ENCODE data around the gene TMC3. TPM values are rescaled to one million over a fixed set of nuclear protein-coding genes. Genes with fewer than 3 reads are reported as not detected.
"Not testable (repeated sequence)": the region's sequence is repeated elsewhere in the genome, so short reads cannot be mapped to it uniquely, and the experiment has no call there.

TMC3 gene
- total and polyA plus RNA-seq, 2 donors from 2014 or later: not detected

DNA sequence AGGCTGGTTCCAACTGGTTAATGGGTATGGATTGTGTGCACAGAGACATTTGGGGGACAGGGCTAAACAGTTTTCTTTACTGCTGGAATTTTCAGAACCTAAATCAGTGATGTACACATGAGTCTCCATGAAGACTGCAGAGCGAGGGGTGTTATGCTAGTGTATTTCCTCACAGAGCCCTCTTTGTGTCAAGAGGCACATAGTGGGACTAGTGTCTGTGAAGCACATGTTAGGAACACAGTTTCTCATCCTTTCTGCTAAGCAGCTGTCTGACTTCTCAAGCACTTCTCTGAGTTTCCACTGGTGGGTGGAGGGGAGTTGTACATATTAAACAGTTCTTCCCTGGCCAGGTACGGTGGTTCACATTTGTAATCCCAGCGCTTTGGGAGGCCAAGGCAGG, 40.6 kb downstream of the TMC3 start:
- no peak overlapping the region for H3K27ac ChIP-seq (ENCODE audit: low read depth in 2 of 2, low read length in 2 of 2)
- FAIRE-seq (no peak), DNase-seq (no peak)
- H3K27me3 ChIP-seq (ENCODE audit: control insufficient read depth, insufficient read depth, low read length): no peaks in the 10 kb centered on the region
- H3K4me1 ChIP-seq (ENCODE audit: control insufficient read depth in 2 of 3, insufficient read depth in 2 of 3, low read depth in 1 of 3, low read length in 3 of 3): no peaks in the 10 kb centered on the region
- no peak overlapping the region for H3K4me3 ChIP-seq (ENCODE audit: low read length in 3 of 3)
- no peak overlapping the region for H3K9ac ChIP-seq (ENCODE audit: low read length in 3 of 3)
- no peak for TF ChIP-seq CTCF (IDR thresholded peaks at IDR 0.05; ENCODE audit: borderline replicate concordance, extremely low read depth, insufficient read depth)
- intact Hi-C loops (cut with DNase I): loop anchor here (10.0 kb wide), 1 partner anchor 49 kb away; no protein-coding TSS in a partner anchor
- H3K36me3 ChIP-seq (ENCODE audit: control insufficient read depth in 2 of 3, insufficient read depth in 3 of 3, low read length in 3 of 3): no peaks in the 10 kb centered on the region
- no peaks in the 10 kb centered on the region for H3K9me3 ChIP-seq (ENCODE audit: control insufficient read depth in 2 of 3, insufficient read depth in 1 of 3, low read length in 3 of 3)

DNA sequence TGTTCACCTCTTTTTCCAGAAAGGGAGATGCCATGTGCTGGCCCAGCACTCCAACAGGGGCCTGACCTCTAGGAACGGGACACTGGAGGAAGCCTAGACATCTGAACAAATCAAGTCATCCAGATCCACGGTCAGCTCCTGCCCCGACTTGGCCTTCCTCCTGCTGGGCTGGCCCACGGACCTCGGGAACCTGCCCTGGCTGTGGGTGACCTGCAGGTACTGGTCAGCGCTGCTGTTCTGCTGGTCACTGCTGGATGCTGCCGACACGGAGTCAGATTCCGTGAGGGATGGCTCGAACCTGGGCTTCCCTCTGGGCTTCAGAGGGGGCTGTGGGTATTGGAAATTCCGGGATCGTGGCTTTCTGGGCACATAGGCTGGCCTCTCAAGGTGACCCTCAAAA, 41.7 kb downstream of the TMC3 start:
- intact Hi-C loops (cut with DNase I): loop anchor here (10.0 kb wide), 1 partner anchor 48 kb away; no protein-coding TSS in a partner anchor
- TF ChIP-seq CTCF (IDR thresholded peaks at IDR 0.05; ENCODE audit: borderline replicate concordance, extremely low read depth, insufficient read depth): no peak
- no peak for FAIRE-seq

GRCh38 chr15:81331600-81331999, 42.4 kb downstream of the TMC3 start:
- no peaks in the 10 kb centered on the region for H3K9me3 ChIP-seq (ENCODE audit: control insufficient read depth in 2 of 3, insufficient read depth in 1 of 3, low read length in 3 of 3)
- H3K27ac ChIP-seq (ENCODE audit: low read depth in 2 of 2, low read length in 2 of 2): no peak overlapping the region
- H3K27me3 ChIP-seq (ENCODE audit: control insufficient read depth, insufficient read depth, low read length): no peaks in the 10 kb centered on the region
- no peak overlapping the region for H3K4me3 ChIP-seq (ENCODE audit: low read length in 3 of 3)
- no peak for DNase-seq
- FAIRE-seq: no peak
- H3K4me1 ChIP-seq (ENCODE audit: control insufficient read depth in 2 of 3, insufficient read depth in 2 of 3, low read depth in 1 of 3, low read length in 3 of 3): no peaks in the 10 kb centered on the region
- no peaks in the 10 kb centered on the region for H3K36me3 ChIP-seq (ENCODE audit: control insufficient read depth in 2 of 3, insufficient read depth in 3 of 3, low read length in 3 of 3)
- intact Hi-C loops (cut with DNase I): loop anchor here (10.0 kb wide), 1 partner anchor 47 kb away; no protein-coding TSS in a partner anchor
- H3K9ac ChIP-seq (ENCODE audit: low read length in 3 of 3): no peak overlapping the region
- TF ChIP-seq CTCF (IDR thresholded peaks at IDR 0.05; ENCODE audit: borderline replicate concordance, extremely low read depth, insufficient read depth): no peak

More for the DNA sequence above, 41.7 kb downstream of the TMC3 start:
- Histone ChIP-seq H3K27ac (ENCODE audit: low read depth in 2 of 2, low read length in 2 of 2) (no peak overlapping the region), H3K27me3 (ENCODE audit: control insufficient read depth, insufficient read depth, low read length) (no peaks in the 10 kb centered on the region), H3K9me3 (ENCODE audit: control insufficient read depth in 2 of 3, insufficient read depth in 1 of 3, low read length in 3 of 3) (no peaks in the 10 kb centered on the region), H3K4me3 (ENCODE audit: low read length in 3 of 3) (no peak overlapping the region), H3K4me1 (ENCODE audit: control insufficient read depth in 2 of 3, insufficient read depth in 2 of 3, low read depth in 1 of 3, low read length in 3 of 3) (no peaks in the 10 kb centered on the region), H3K9ac (ENCODE audit: low read length in 3 of 3) (no peak overlapping the region), H3K36me3 (ENCODE audit: control insufficient read depth in 2 of 3, insufficient read depth in 3 of 3, low read length in 3 of 3) (no peaks in the 10 kb centered on the region)
- no peak for DNase-seq

GRCh38 chr15:81331141-81331540, 42.9 kb downstream of the TMC3 start:
- not testable (repeated sequence) for H3K9me3 ChIP-seq (ENCODE audit: control insufficient read depth in 2 of 3, insufficient read depth in 1 of 3, low read length in 3 of 3); H3K4me3 ChIP-seq (ENCODE audit: low read length in 3 of 3); H3K27me3 ChIP-seq (ENCODE audit: control insufficient read depth, insufficient read depth, low read length); H3K4me1 ChIP-seq (ENCODE audit: control insufficient read depth in 2 of 3, insufficient read depth in 2 of 3, low read depth in 1 of 3, low read length in 3 of 3); H3K9ac ChIP-seq (ENCODE audit: low read length in 3 of 3); H3K36me3 ChIP-seq (ENCODE audit: control insufficient read depth in 2 of 3, insufficient read depth in 3 of 3, low read length in 3 of 3); H3K27ac ChIP-seq (ENCODE audit: low read depth in 2 of 2, low read length in 2 of 2); FAIRE-seq
- intact Hi-C loops (cut with DNase I): loop anchor here (10.0 kb wide), 1 partner anchor 46 kb away; no protein-coding TSS in a partner anchor
- DNase-seq: peak in 2 of 5 donors; percentile 19 to 37
